DND-41 (cell line): Measurements from ENCODE around the gene PACRG.

Source experiments
- ATAC-seq: fragments of 200-7000 bp; cut with Tn5 transposase; 3 replicates; pipeline ENCODE4 v1.9.1; 2021; ENCODE audit warnings: low read depth; ENCODE audit not compliant: insufficient read depth
- DNase-seq: peaks from one replicate; pipeline ENCODE4 v3.0.0-alpha.2; 2020
- H2AFZ ChIP-seq: 2 replicates; pipeline ENCODE4 v1.6.0; 2012; ENCODE audit warnings: low read depth, low read length
- H3K27ac ChIP-seq: 2 replicates; pipeline ENCODE4 v1.5.1; 2012; ENCODE audit warnings: low read length, inconsistent platforms
- H3K27me3 ChIP-seq: fragments of 200-600 bp; sonication (generic); 2 replicates; pipeline ENCODE4 v1.6.0; 2012; ENCODE audit warnings: low read length, mild to moderate bottlenecking, inconsistent platforms; ENCODE audit not compliant: insufficient read depth, poor library complexity
- H3K36me3 ChIP-seq: 2 replicates; pipeline ENCODE4 v1.5.1; 2012; ENCODE audit warnings: low read length, inconsistent platforms; ENCODE audit not compliant: insufficient read depth
- H3K4me1 ChIP-seq: 2 replicates; pipeline ENCODE4 v1.5.1; 2012; ENCODE audit warnings: mild to moderate bottlenecking, low read length; ENCODE audit not compliant: insufficient read depth
- H3K4me2 ChIP-seq: 2 replicates; pipeline ENCODE4 v1.6.0; 2012; ENCODE audit warnings: mild to moderate bottlenecking, moderate library complexity, low read length, inconsistent platforms; ENCODE audit not compliant: insufficient read depth
- H3K4me3 ChIP-seq, 2 experiments: fragments of 200-600 bp in 1 of 2; shearing (Covaris generic) in 1 of 2; 2 replicates each; pipeline ENCODE4 v1.5.1; 2012 to 2016; ENCODE audit warnings: inconsistent platforms in 2 of 2, low read length in 2 of 2, mild to moderate bottlenecking in 2 of 2, low read depth in 1 of 2, moderate library complexity in 1 of 2
- H3K79me2 ChIP-seq: 2 replicates; pipeline ENCODE4 v1.6.0; 2012; ENCODE audit warnings: low read length, inconsistent platforms; ENCODE audit not compliant: insufficient read depth
- H3K9ac ChIP-seq: 2 replicates; pipeline ENCODE4 v1.6.0; 2012; ENCODE audit warnings: low read depth, mild to moderate bottlenecking, inconsistent platforms, low read length, moderate library complexity
- H3K9me3 ChIP-seq: 2 replicates; pipeline ENCODE4 v1.5.1; 2012; ENCODE audit warnings: low read length, moderate library complexity, mild to moderate bottlenecking, inconsistent platforms; ENCODE audit not compliant: insufficient read depth, severe bottlenecking
- H4K20me1 ChIP-seq: 2 replicates; pipeline ENCODE4 v1.6.0; 2012; ENCODE audit warnings: low read length; ENCODE audit not compliant: insufficient read depth
- EZH2 ChIP-seq: IDR thresholded peaks from 3 replicates; pipeline ENCODE4 v1.6.1; 2012; ENCODE audit warnings: borderline replicate concordance, low read depth, mild to moderate bottlenecking, moderate library complexity, low read length, inconsistent platforms; ENCODE audit not compliant: severe bottlenecking
- TF ChIP-seq, protein P1 (sequence below): IDR thresholded peaks from 2 replicates; pipeline ENCODE4 v1.5.1; 2012; ENCODE audit warnings: borderline replicate concordance, low read length, moderate library complexity, mild to moderate bottlenecking; ENCODE audit not compliant: poor library complexity, severe bottlenecking; ENCODE audit errors: extremely low read depth

PACRG gene

DNA sequence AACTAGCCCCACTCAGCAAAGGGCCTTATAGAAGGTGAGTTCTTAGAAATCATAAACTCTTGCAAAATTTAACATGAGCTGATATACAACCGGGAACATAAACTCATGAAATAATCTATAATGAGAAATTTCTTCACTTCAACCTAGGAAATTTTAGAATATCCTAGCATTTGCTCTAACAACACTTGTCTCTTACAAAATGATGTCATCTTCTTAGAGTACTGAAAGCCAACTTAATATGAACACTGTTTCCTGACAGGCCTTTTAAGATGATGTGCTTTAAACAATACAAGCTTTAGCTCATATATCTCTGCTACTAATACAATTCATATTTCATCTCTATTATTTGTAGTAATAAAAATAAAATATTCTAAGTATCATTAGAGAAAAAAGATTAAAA lies 932 bp downstream of the PACRG start:
- Histone ChIP-seq H3K36me3 (no peaks in the 10 kb centered on the region), H3K27ac (no peak overlapping the region), H3K27me3 (no peaks in the 10 kb centered on the region), H3K4me2 (no peak overlapping the region), H3K4me1 (no peaks in the 10 kb centered on the region), H3K9ac (no peak overlapping the region), H3K4me3 (no peak overlapping the region), H2AFZ (no peak overlapping the region), H3K9me3 (no peaks in the 10 kb centered on the region), H3K79me2 (no peaks in the 10 kb centered on the region), H4K20me1 (no peaks in the 10 kb centered on the region)
- TF ChIP-seq, protein P1, sequence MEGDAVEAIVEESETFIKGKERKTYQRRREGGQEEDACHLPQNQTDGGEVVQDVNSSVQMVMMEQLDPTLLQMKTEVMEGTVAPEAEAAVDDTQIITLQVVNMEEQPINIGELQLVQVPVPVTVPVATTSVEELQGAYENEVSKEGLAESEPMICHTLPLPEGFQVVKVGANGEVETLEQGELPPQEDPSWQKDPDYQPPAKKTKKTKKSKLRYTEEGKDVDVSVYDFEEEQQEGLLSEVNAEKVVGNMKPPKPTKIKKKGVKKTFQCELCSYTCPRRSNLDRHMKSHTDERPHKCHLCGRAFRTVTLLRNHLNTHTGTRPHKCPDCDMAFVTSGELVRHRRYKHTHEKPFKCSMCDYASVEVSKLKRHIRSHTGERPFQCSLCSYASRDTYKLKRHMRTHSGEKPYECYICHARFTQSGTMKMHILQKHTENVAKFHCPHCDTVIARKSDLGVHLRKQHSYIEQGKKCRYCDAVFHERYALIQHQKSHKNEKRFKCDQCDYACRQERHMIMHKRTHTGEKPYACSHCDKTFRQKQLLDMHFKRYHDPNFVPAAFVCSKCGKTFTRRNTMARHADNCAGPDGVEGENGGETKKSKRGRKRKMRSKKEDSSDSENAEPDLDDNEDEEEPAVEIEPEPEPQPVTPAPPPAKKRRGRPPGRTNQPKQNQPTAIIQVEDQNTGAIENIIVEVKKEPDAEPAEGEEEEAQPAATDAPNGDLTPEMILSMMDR, result no peak
- no peak for TF ChIP-seq EZH2
- ATAC-seq, result no peak
- no peak for DNase-seq

DNA sequence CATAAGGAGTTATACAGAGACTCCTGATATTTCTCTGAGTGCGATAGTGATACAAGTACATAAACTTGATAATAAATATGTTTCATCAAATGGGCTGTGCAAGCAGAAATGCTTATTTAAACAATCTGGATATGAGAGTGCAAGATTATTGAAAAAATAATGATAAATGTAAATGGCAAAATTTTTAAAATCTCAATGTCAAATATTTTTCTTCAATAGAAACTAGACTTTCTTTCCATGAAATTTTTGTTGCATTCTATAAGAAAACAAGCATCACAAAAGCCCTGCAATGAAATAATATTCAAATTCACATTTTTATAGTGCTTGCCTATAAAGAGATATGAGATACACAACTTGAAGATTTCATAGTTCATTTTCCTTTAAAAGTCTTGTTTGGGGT lies 2.7 kb downstream of the PACRG start:
- no peak overlapping the region for H3K9ac ChIP-seq
- H3K4me1 ChIP-seq, result no peaks in the 10 kb centered on the region
- H3K36me3 ChIP-seq, result no peaks in the 10 kb centered on the region
- H3K27ac ChIP-seq, result no peak overlapping the region
- no peak for DNase-seq
- H4K20me1 ChIP-seq, result no peaks in the 10 kb centered on the region
- H3K27me3 ChIP-seq, result no peaks in the 10 kb centered on the region
- no peak for TF ChIP-seq EZH2
- TF ChIP-seq, protein P1, result no peak
- no peak overlapping the region for H3K4me3 ChIP-seq
- H3K4me2 ChIP-seq, result no peak overlapping the region
- no peaks in the 10 kb centered on the region for H3K79me2 ChIP-seq
- no peak for ATAC-seq
- H3K9me3 ChIP-seq, result no peaks in the 10 kb centered on the region
- no peak overlapping the region for H2AFZ ChIP-seq

DNA sequence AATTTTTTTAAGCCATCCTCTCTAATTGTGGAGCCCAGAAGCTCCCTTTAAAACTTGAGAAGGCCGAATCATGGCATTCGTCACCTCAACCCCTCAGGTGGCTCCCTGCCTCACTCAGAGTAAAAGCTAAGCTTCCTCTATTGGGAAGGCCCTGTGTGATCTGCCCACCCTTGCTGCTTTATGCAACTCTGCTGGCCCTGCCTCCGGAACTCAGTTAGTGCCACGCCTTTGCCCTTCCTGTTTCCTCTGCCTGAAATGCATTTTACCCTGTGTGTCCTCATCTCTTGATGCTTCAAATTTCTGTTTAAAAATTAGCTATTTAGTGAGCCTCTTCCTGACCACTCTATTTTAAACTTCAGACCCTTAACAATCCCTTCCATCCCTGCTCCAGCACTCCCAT lies 5.7 kb downstream of the PACRG start:
- no peaks in the 10 kb centered on the region for H3K36me3 ChIP-seq
- H3K4me2 ChIP-seq, result no peak overlapping the region
- H3K79me2 ChIP-seq, result no peaks in the 10 kb centered on the region
- H4K20me1 ChIP-seq, result no peaks in the 10 kb centered on the region
- no peaks in the 10 kb centered on the region for H3K27me3 ChIP-seq
- H3K27ac ChIP-seq, result no peak overlapping the region
- H3K9me3 ChIP-seq, result no peaks in the 10 kb centered on the region
- H3K4me1 ChIP-seq, result no peaks in the 10 kb centered on the region
- DNase-seq, result no peak
- no peak overlapping the region for H3K9ac ChIP-seq
- no peak overlapping the region for H3K4me3 ChIP-seq
- no peak for ATAC-seq
- TF ChIP-seq EZH2, result no peak
- TF ChIP-seq, protein P1, result no peak
- no peak overlapping the region for H2AFZ ChIP-seq

DNA sequence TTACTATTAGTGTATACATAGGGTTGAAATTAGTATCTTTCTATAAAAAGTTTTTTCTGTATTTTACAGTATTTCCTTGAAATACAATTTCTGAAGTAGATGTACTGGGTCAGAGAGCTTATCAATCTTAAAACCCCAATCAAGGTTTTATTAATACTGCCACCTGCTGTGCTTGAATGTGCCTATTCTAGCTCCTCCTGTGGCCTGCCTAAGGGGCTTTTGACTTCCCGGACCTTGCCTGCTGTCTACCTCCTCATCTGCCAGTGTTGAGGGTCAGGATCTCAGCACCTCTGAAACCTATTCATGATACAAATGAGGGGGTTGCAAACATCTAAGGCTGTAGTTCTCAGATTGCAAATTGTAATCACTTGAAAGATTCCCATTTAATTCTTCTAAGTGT lies 9.2 kb downstream of the PACRG start:
- Histone ChIP-seq H3K27ac (no peak overlapping the region), H3K4me1 (no peaks in the 10 kb centered on the region), H4K20me1 (no peaks in the 10 kb centered on the region), H3K4me2 (no peak overlapping the region), H3K79me2 (no peaks in the 10 kb centered on the region), H3K9me3 (no peaks in the 10 kb centered on the region), H2AFZ (no peak overlapping the region), H3K36me3 (no peaks in the 10 kb centered on the region), H3K9ac (no peak overlapping the region), H3K4me3 (no peak overlapping the region), H3K27me3 (no peaks in the 10 kb centered on the region)
- no peak for TF ChIP-seq EZH2
- TF ChIP-seq, protein P1, result no peak
- ATAC-seq (no peak), DNase-seq (no peak)
